ENCODE measurements around the gene AGAP1.

DNA sequence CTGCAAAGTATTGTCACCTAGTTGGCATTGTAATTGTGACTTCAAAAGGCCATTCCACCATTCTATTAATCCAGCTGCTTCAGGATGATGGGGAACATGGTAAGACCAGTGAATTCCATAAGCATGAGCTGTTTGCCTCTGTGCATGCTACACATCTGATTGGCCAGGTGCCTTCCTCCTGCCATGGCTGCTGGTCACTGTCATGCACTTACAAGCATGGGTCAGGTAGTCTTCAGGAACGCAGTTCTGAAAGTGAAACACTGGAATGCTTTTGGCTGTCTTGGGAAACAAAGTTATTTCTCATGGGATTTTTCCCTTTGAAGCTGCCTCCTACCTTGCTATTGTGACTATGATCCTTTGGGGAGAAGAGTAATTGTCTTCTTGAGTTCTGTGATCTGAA, 406.8 kb downstream of the AGAP1 start:
- TF ChIP-seq POLR2A (IDR thresholded peaks at IDR 0.05; ENCODE audit: low read depth, low read length) (no peak), POLR2AphosphoS5 (IDR thresholded peaks at IDR 0.05; ENCODE audit: insufficient read depth, low read depth, low read length) (no peak), JUN (IDR thresholded peaks at IDR 0.05; ENCODE audit: borderline replicate concordance, insufficient read depth, insufficient read length, low read depth) (no peak), CTCF (IDR thresholded peaks at IDR 0.05; ENCODE audit: extremely low read depth in 1 of 2, insufficient read depth in 1 of 2, low read depth in 1 of 2, low read length in 2 of 2) (no peak), GATA2 (IDR thresholded peaks at IDR 0.05; ENCODE audit: insufficient read depth, insufficient read length, low read depth, low read length) (no peak), EZH2 (IDR thresholded peaks at IDR 0.05; ENCODE audit: borderline replicate concordance, low read depth, low read length, severe bottlenecking) (no peak), FOS (IDR thresholded peaks at IDR 0.05; ENCODE audit: borderline replicate concordance, insufficient read depth, low read length) (no peak), MAX (IDR thresholded peaks at IDR 0.05; ENCODE audit: insufficient read depth, insufficient read length) (no peak), MYC (IDR thresholded peaks at IDR 0.05; ENCODE audit: low read depth, low read length) (no peak)

All from endothelial cell of umbilical vein (primary cell).